ENCODE data around the gene INSR. TPM values are rescaled to one million over a fixed set of nuclear protein-coding genes. Genes with fewer than 3 reads are reported as not detected.

INSR gene
- total RNA-seq, 1 donor from 2014 or later = 7.9 TPM

GRCh38 chr19:7264858-7265257 is 29.4 kb downstream of the INSR start:
- Mint-ChIP-seq H3K27me3 (ENCODE audit: low read depth, unreplicated experiment) (no peaks in the 10 kb centered on the region), H3K9me3 (ENCODE audit: unreplicated experiment) (no peaks in the 10 kb centered on the region), H3K4me3 (ENCODE audit: unreplicated experiment) (no peak overlapping the region), H3K4me1 (ENCODE audit: low read depth, unreplicated experiment) (no peaks in the 10 kb centered on the region), H3K36me3 (ENCODE audit: low read depth, unreplicated experiment) (peaks cover 9% of the 10 kb centered on the region), H3K27ac (ENCODE audit: unreplicated experiment) (no peak overlapping the region)
- Histone ChIP-seq H3K27ac (ENCODE audit: low read depth, low read length) (no peak overlapping the region), H3K79me2 (ENCODE audit: insufficient read depth, low read length) (no peaks in the 10 kb centered on the region), H3K36me3 (ENCODE audit: insufficient read depth, low read length) (no peaks in the 10 kb centered on the region), H4K20me1 (ENCODE audit: insufficient read depth, low read length) (peaks cover 3% of the 10 kb centered on the region), H3K4me1 (ENCODE audit: insufficient read depth, low read length) (no peaks in the 10 kb centered on the region), H3K4me2 (ENCODE audit: low read length) (no peak overlapping the region), H2AFZ (ENCODE audit: low read depth, low read length) (no peak overlapping the region), H3K9ac (ENCODE audit: low read length) (no peak overlapping the region), H3K27me3 (ENCODE audit: insufficient read depth, low read length) (no peaks in the 10 kb centered on the region), H3K4me3 (ENCODE audit: insufficient read depth, low read depth, low read length) (no peak overlapping the region), H3K9me3 (ENCODE audit: insufficient read depth, low read depth, low read length) (no peaks in the 10 kb centered on the region)
- no peak for FAIRE-seq
- TF ChIP-seq CTCF (IDR thresholded peaks at IDR 0.05; ENCODE audit: insufficient read depth, low read depth, low read length) = no peak
- TF ChIP-seq EZH2 (IDR thresholded peaks at IDR 0.05; ENCODE audit: insufficient read depth, low read length) = no peak
- no peak for DNase-seq (ENCODE audit: low read depth)

- Histone ChIP-seq H3K9ac (ENCODE audit: low read length) (no peak overlapping the region), H3K27me3 (ENCODE audit: insufficient read depth, low read length) (no peaks in the 10 kb centered on the region), H3K9me3 (ENCODE audit: insufficient read depth, low read depth, low read length) (no peaks in the 10 kb centered on the region), H4K20me1 (ENCODE audit: insufficient read depth, low read length) (peaks cover 3% of the 10 kb centered on the region), H3K4me1 (ENCODE audit: insufficient read depth, low read length) (no peaks in the 10 kb centered on the region), H3K79me2 (ENCODE audit: insufficient read depth, low read length) (no peaks in the 10 kb centered on the region), H2AFZ (ENCODE audit: low read depth, low read length) (no peak overlapping the region), H3K4me2 (ENCODE audit: low read length) (no peak overlapping the region), H3K36me3 (ENCODE audit: insufficient read depth, low read length) (no peaks in the 10 kb centered on the region), H3K4me3 (ENCODE audit: insufficient read depth, low read depth, low read length) (no peak overlapping the region), H3K27ac (ENCODE audit: low read depth, low read length) (no peak overlapping the region)
- FAIRE-seq (no peak), DNase-seq (ENCODE audit: low read depth) (no peak)
- H3K9me3 Mint-ChIP-seq (ENCODE audit: unreplicated experiment) = no peaks in the 10 kb centered on the region
- TF ChIP-seq CTCF (IDR thresholded peaks at IDR 0.05; ENCODE audit: insufficient read depth, low read depth, low read length) (no peak), EZH2 (IDR thresholded peaks at IDR 0.05; ENCODE audit: insufficient read depth, low read length) (no peak)
- H3K4me3 Mint-ChIP-seq (ENCODE audit: unreplicated experiment) = no peak overlapping the region
- H3K27ac Mint-ChIP-seq (ENCODE audit: unreplicated experiment) = no peak overlapping the region
- H3K4me1 Mint-ChIP-seq (ENCODE audit: low read depth, unreplicated experiment) = no peaks in the 10 kb centered on the region
- H3K27me3 Mint-ChIP-seq (ENCODE audit: low read depth, unreplicated experiment) = no peaks in the 10 kb centered on the region
- H3K36me3 Mint-ChIP-seq (ENCODE audit: low read depth, unreplicated experiment) = peaks cover 9% of the 10 kb centered on the region
Measured at GRCh38 chr19:7263521-7263920, 30.7 kb downstream of the INSR start.

GRCh38 chr19:7263066-7263465 is 31.1 kb downstream of the INSR start:
- DNase-seq (ENCODE audit: low read depth) (no peak), FAIRE-seq (no peak)
- Histone ChIP-seq H3K4me3 (ENCODE audit: insufficient read depth, low read depth, low read length) (no peak overlapping the region), H3K79me2 (ENCODE audit: insufficient read depth, low read length) (no peaks in the 10 kb centered on the region), H3K27ac (ENCODE audit: low read depth, low read length) (no peak overlapping the region), H4K20me1 (ENCODE audit: insufficient read depth, low read length) (peaks cover 3% of the 10 kb centered on the region), H3K36me3 (ENCODE audit: insufficient read depth, low read length) (no peaks in the 10 kb centered on the region), H3K4me1 (ENCODE audit: insufficient read depth, low read length) (no peaks in the 10 kb centered on the region), H3K4me2 (ENCODE audit: low read length) (no peak overlapping the region), H3K27me3 (ENCODE audit: insufficient read depth, low read length) (no peaks in the 10 kb centered on the region), H3K9ac (ENCODE audit: low read length) (no peak overlapping the region), H2AFZ (ENCODE audit: low read depth, low read length) (no peak overlapping the region), H3K9me3 (ENCODE audit: insufficient read depth, low read depth, low read length) (no peaks in the 10 kb centered on the region)
- H3K4me1 Mint-ChIP-seq (ENCODE audit: low read depth, unreplicated experiment) = no peaks in the 10 kb centered on the region
- H3K9me3 Mint-ChIP-seq (ENCODE audit: unreplicated experiment) = no peaks in the 10 kb centered on the region
- no peaks in the 10 kb centered on the region for H3K27me3 Mint-ChIP-seq (ENCODE audit: low read depth, unreplicated experiment)
- peaks cover 9% of the 10 kb centered on the region for H3K36me3 Mint-ChIP-seq (ENCODE audit: low read depth, unreplicated experiment)
- no peak for TF ChIP-seq EZH2 (IDR thresholded peaks at IDR 0.05; ENCODE audit: insufficient read depth, low read length)
- no peak for TF ChIP-seq CTCF (IDR thresholded peaks at IDR 0.05; ENCODE audit: insufficient read depth, low read depth, low read length)
- no peak overlapping the region for H3K27ac Mint-ChIP-seq (ENCODE audit: unreplicated experiment)
- no peak overlapping the region for H3K4me3 Mint-ChIP-seq (ENCODE audit: unreplicated experiment)

All from astrocyte (in vitro differentiated cells and primary cell).